NB4 (cell line): ENCODE data around the gene VAV2.

ENCODE experiments used
- POLR2A ChIP-seq: IDR thresholded peaks from 2 replicates; pipeline ENCODE4 v1.6.1; 2011; ENCODE audit warnings: mild to moderate bottlenecking; ENCODE audit not compliant: insufficient read length; ENCODE audit errors: extremely low read depth
- TF ChIP-seq, protein P1 (sequence below): IDR thresholded peaks from one replicate; pipeline ENCODE4 v1.5.1; 2012; ENCODE audit warnings: low read depth, low read length

DNA sequence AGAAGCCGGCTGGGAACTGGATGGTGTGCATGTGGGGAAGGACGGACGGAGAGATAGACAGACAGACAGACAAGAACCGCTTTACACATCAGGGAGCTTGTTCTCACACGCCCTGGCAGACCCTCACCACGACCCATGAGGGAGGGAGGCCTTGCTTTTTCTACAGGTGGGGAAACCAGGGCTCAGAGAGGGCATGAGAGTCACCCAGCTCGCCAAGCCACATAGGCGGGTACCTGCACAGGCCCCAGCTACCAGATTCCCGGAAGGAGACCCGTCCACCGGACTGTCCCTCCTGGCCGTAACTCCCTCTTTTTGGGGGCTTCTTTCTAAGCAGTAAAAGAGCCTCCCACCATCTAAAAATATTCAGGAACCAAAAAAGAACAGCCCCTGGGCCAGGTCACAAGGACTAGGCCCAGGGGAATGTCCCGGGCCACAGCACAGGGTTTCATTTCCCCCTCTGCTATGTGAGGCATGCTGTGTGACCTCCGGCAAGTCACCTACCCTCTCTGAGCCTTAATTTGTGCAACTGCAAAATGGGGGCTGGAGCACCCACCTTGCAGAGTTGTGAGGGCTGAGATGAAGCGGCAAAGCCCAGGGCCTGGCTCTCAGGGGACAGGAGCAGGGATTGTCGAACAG lies 169.6 kb downstream of the VAV2 start:
- TF ChIP-seq, protein P1, sequence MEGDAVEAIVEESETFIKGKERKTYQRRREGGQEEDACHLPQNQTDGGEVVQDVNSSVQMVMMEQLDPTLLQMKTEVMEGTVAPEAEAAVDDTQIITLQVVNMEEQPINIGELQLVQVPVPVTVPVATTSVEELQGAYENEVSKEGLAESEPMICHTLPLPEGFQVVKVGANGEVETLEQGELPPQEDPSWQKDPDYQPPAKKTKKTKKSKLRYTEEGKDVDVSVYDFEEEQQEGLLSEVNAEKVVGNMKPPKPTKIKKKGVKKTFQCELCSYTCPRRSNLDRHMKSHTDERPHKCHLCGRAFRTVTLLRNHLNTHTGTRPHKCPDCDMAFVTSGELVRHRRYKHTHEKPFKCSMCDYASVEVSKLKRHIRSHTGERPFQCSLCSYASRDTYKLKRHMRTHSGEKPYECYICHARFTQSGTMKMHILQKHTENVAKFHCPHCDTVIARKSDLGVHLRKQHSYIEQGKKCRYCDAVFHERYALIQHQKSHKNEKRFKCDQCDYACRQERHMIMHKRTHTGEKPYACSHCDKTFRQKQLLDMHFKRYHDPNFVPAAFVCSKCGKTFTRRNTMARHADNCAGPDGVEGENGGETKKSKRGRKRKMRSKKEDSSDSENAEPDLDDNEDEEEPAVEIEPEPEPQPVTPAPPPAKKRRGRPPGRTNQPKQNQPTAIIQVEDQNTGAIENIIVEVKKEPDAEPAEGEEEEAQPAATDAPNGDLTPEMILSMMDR: no peak
- TF ChIP-seq POLR2A: no peak
